ENCODE measurements around the gene VPS41.
"Not testable (repeated sequence)": the region's sequence is repeated elsewhere in the genome, so short reads cannot be mapped to it uniquely, and the experiment has no call there.

Gene VPS41

GRCh38 chr7:38908759-38909335, at the start of gene VPS41:
VPS41 (minus strand) TSS chr7:38909191; CDS start chr7:38909174, 17 bp downstream.
- peak; percentile 71 for DNase-seq

DNA sequence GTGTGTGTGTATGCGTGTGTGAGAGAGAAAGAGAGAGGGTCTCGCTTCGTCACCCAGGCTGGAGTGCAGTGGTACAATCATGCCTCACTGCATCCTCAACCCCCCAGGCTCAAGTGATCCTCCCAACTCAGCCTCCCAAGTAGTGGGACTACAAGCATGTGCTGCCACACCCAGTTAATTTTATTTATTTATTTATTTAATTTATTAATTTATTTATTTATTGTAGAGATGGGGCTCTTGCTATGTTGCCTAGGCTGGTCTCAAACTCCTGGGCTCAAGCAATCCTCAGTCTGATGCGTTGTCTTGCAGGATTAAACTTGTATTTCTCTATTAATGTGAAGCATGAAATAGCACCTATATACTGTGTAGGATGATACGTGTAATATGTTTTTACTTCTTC, 46.9 kb upstream of the VPS41 start:
- no peak for DNase-seq

DNA sequence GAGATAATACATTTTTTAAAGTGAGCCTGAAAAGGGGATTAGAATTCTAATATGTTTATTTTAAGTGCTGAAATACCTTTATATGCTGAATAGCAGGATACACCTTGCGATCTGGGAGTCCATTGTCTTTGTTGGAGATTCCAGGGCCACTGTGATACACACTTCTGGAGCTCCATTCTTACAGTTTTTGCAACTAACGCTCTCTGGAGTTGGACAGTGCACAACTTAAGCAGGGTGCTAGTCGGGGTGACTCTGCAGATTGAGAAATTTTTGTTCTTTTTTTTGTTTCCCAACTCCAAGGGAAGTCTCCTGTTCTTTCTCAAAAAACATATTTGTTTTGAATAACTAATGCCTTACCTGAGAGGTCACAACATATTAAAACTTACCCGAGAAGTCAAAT, 45.0 kb upstream of the VPS41 start:
- no peak for DNase-seq

GRCh38 chr7:38953227-38953626, 44.2 kb upstream of the VPS41 start:
- no peak for DNase-seq

DNA sequence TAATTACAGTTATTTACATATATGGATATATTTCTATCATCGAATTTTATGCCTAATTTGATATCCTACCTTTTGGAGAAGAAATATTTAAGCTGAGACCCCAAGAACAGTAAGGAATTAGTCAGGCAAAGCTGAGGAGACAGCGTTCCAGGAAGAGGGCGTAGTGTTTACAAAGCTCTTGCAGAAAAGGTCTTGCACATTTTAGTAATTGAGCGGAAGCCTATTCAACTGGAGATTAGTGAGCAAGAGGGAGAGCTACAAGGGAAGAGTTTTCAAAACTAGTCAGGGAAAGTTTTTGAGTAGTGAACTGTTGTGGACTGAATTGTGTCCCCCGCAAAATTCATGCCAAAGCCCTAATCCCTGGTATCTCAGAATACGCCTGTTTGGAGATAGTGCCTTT, 42.2 kb upstream of the VPS41 start:
- no peak for DNase-seq

GRCh38 chr7:38950309-38950708, 41.3 kb upstream of the VPS41 start:
- DNase-seq, result no peak

GRCh38 chr7:38947541-38947940, 38.5 kb upstream of the VPS41 start:
- DNase-seq, result not testable (repeated sequence)

GRCh38 chr7:38942431-38943051, 33.5 kb upstream of the VPS41 start:
- no peak for DNase-seq

- DNase-seq, result no peak
These were observed 31.8 kb upstream of the VPS41 start for GRCh38 chr7:38940774-38941173.

GRCh38 chr7:38938589-38938988, 29.6 kb upstream of the VPS41 start:
- no peak for DNase-seq

DNA sequence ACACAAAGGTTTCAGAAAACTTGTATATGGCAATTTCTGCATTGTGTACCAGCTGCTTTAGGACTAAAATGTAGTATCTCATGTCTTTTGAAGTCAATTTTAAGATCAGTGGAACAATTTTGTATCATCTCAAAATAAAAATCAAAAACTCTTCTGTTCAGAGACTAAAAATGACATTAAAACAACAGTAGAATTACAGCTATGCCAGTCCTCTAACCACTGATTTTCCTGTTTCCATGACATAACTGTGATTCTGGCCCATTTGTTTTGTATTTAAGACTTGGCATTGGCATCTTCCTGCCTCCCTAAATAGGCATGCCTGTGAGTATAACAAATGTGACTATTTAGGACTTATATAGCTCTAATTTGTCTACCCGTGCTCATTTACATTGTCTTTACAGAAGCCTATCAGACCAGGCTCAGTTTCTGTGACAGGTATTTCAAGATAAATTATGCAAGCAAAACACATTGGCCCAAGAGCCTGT, 29.1 kb upstream of the VPS41 start:
- DNase-seq, result no peak

GRCh38 chr7:38936641-38937040, 27.6 kb upstream of the VPS41 start:
- DNase-seq, result no peak

- no peak for DNase-seq
These were observed 25.5 kb upstream of the VPS41 start for GRCh38 chr7:38934536-38934935.

GRCh38 chr7:38934051-38934450, 25.1 kb upstream of the VPS41 start:
- no peak for DNase-seq

DNA sequence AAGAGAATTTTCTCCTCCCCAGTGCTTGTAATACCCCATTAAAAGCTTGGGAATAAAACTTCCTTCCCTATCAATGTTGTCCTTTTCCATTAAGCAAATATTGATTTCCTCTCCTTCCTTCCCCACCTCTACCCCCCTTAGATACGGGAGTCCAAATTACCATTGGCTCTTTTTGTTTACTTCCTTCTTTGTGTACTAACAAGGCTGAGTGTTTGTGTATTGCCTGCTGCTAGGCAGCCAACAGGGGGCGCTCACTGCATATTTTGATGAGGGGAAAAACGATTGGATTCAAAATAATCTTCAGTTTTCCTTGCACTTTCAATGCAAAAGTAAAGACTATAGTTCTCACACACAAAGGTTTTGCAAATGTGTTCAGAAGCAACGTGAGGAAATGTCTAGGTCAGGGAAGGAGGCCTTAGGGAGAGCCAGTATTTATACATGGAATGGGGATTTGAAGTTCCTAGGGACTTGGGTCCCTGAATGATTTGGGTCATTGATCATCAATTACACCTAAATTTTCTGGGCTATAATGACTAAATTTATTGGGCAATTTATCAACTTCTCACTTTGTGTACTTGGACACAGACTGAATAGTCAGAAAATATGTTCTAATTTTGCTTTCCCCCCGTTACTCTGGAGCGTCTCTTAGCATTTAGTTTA, 23.6 kb upstream of the VPS41 start:
- DNase-seq, result peak; percentile 26

- DNase-seq, result peak; percentile 64
These were observed 20.6 kb upstream of the VPS41 start for GRCh38 chr7:38929460-38930171.

- no peak for DNase-seq
These were observed 19.5 kb upstream of the VPS41 start for GRCh38 chr7:38928506-38928905.

DNA sequence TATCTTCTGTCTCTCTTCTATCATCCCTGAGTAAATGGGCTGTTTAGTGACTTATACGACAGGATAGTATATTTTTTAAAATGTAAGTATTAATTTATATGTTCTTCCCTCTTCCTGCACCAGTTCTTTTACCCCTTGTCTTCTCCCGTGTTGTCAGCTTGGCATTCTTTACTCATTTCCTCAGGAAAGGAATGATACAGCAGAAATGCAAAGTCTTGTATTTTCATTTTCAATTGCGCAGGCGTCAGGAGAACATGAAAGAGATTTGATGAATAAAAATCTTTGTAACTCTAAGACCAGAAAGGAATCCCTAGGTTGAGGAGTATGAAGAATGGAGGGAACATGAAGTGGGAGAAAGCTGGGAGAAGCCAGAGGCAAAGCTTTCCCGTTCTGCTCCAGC, 18.8 kb upstream of the VPS41 start:
- no peak for DNase-seq

- DNase-seq, result no peak
These were observed 11.7 kb upstream of the VPS41 start for GRCh38 chr7:38920731-38921130.

DNA sequence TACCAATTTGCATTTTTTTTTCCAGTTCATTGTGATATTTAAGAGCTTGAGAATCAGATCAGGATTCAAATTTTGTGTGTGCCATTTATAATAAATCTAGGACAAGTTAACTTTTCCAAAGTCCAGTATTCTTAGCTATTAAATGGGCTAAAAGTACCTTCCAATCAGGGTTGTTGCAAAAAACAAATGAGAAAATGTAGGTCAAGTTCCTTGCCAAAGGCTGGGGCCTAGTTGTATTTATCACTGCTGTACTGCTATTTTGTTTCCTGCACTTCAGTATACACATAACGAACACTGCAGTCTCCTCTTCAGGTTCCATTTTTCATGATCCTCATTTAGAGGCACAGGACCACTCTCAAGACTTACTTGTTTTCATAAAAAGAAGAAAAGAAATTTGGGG, 7.4 kb upstream of the VPS41 start:
- no peak for DNase-seq

GRCh38 chr7:38909870-38910269, 879 bp upstream of the VPS41 start:
- no peak for DNase-seq

- DNase-seq, result no peak
These were observed 1.2 kb downstream of the VPS41 start for GRCh38 chr7:38907766-38908165.

- peak; percentile 49 for DNase-seq
These were observed 1.9 kb downstream of the VPS41 start for GRCh38 chr7:38907066-38907465.

Measured in MV-4-11 (cell line).